ENCODE measurements around the gene POU6F2.

- no peak for TF ChIP-seq CTCF (IDR thresholded peaks at IDR 0.05)
- no peak for TF ChIP-seq POLR2A (IDR thresholded peaks at IDR 0.05)
Observed at GRCh38 chr7:39332142-39332541, 354.4 kb downstream of the POU6F2 start.

Data from right lobe of liver (tissue), 4 donors.